Activated CD4-positive, alpha-beta T cell treated with anti-CD3 and anti-CD28 coated beads for 36 hours (primary cell): ENCODE results near the gene ZFHX3. TPM values are rescaled to one million over a fixed set of nuclear protein-coding genes. Genes with fewer than 3 reads are reported as not detected.

Experiments
- ATAC-seq: fragments of 200-7000 bp; cut with Tn5 transposase; one replicate; pipeline ENCODE4 v1.10.0; 2021; ENCODE audit warnings: mild to moderate bottlenecking, moderate library complexity
- CTCF ChIA-PET: fragments of 350-600 bp; sonication (Branson Sonifier 250); formaldehyde crosslinking; loops from one replicate; lab custom pipeline; 2021; ENCODE audit warnings: antibody characterized with exemption; lab: Charles Lee
- POLR2A ChIA-PET: fragments of 350-600 bp; sonication (Branson Sonifier 250); formaldehyde crosslinking; loops from one replicate; lab custom pipeline; 2021; ENCODE audit warnings: antibody characterized with exemption, inconsistent platforms; lab: Charles Lee
- DNase-seq: peaks from one replicate; pipeline ENCODE4 v3.0.0-alpha.2; 2020
- H3K27ac Mint-ChIP-seq: one replicate; pipeline ENCODE4 v1.8.0; 2021; ENCODE audit warnings: mixed read lengths
- H3K27me3 Mint-ChIP-seq: one replicate; pipeline ENCODE4 v1.8.0; 2021; ENCODE audit warnings: mixed read lengths
- H3K36me3 Mint-ChIP-seq: one replicate; pipeline ENCODE4 v1.8.0; 2021; ENCODE audit warnings: low read depth, mixed read lengths
- H3K4me1 Mint-ChIP-seq: one replicate; pipeline ENCODE4 v1.8.0; 2021; ENCODE audit warnings: mixed read lengths
- H3K4me3 Mint-ChIP-seq: one replicate; pipeline ENCODE4 v1.8.0; 2021; ENCODE audit warnings: mild to moderate bottlenecking, moderate library complexity, mixed read lengths
- H3K9me3 Mint-ChIP-seq: one replicate; pipeline ENCODE4 v1.8.0; 2021; ENCODE audit warnings: low read depth, mixed read lengths
- intact Hi-C, 2 experiments: fragments of 100-400 bp; cut with DNase I in 1 of 2; cut with micrococcal nuclease in 1 of 2; formaldehyde crosslinking; loops; one replicate each; pipeline versions ENCODE4 v1.14.2 to v1.15.1; 2022 to 2024; cut with DNase I, micrococcal nuclease
- total RNA-seq, 2 experiments: library from RNA; stranded (reverse); gene quantifications; one replicate each; pipeline ENCODE4 v1.2.3, GENCODE V29; 2021

ZFHX3 gene
- total RNA-seq, 2 experiments from 2014 or later = 0.27 to 0.37 TPM

- Mint-ChIP-seq H3K36me3 (no peaks in the 10 kb centered on the region), H3K4me3 (no peak overlapping the region), H3K4me1 (no peaks in the 10 kb centered on the region), H3K9me3 (no peaks in the 10 kb centered on the region), H3K27ac (no peak overlapping the region), H3K27me3 (peaks cover 23% of the 10 kb centered on the region)
- DNase-seq (no peak), ATAC-seq (no peak)
- ChIA-PET CTCF (no interaction called here), POLR2A (no interaction called here)
- intact Hi-C loops = no loop called here
These were observed 16.6 kb downstream of the ZFHX3 start for GRCh38 chr16:73031155-73031866.

GRCh38 chr16:73028721-73029361 lies 19.1 kb downstream of the ZFHX3 start:
- no peaks in the 10 kb centered on the region for H3K4me1 Mint-ChIP-seq
- intact Hi-C loops = no loop called here
- no peak for ATAC-seq
- ChIA-PET CTCF (no interaction called here), POLR2A (no interaction called here)
- no peak for DNase-seq
- H3K9me3 Mint-ChIP-seq = no peaks in the 10 kb centered on the region
- no peak overlapping the region for H3K4me3 Mint-ChIP-seq
- peaks cover 10% of the 10 kb centered on the region for H3K27me3 Mint-ChIP-seq
- H3K27ac Mint-ChIP-seq = no peak overlapping the region
- no peaks in the 10 kb centered on the region for H3K36me3 Mint-ChIP-seq

- no peak for ATAC-seq
- Mint-ChIP-seq H3K27me3 (peaks cover 10% of the 10 kb centered on the region), H3K4me1 (no peaks in the 10 kb centered on the region), H3K9me3 (no peaks in the 10 kb centered on the region), H3K4me3 (no peak overlapping the region), H3K27ac (no peak overlapping the region), H3K36me3 (no peaks in the 10 kb centered on the region)
- ChIA-PET POLR2A (no interaction called here), CTCF (no interaction called here)
- intact Hi-C loops = no loop called here
- DNase-seq = no peak
These were observed 19.7 kb downstream of the ZFHX3 start for GRCh38 chr16:73028263-73028662.

GRCh38 chr16:73027685-73028111 lies 20.2 kb downstream of the ZFHX3 start:
- no peak for ATAC-seq

GRCh38 chr16:73026754-73027684 lies 20.9 kb downstream of the ZFHX3 start:
- POLR2A ChIA-PET = no interaction called here
- CTCF ChIA-PET = no interaction called here
- no peak overlapping the region for H3K4me3 Mint-ChIP-seq
- DNase-seq = no peak
- no peak for ATAC-seq
- H3K9me3 Mint-ChIP-seq = no peaks in the 10 kb centered on the region
- peaks cover 4% of the 10 kb centered on the region for H3K27me3 Mint-ChIP-seq
- H3K27ac Mint-ChIP-seq = no peak overlapping the region
- H3K4me1 Mint-ChIP-seq = no peaks in the 10 kb centered on the region
- intact Hi-C loops = no loop called here
- H3K36me3 Mint-ChIP-seq = no peaks in the 10 kb centered on the region

More at GRCh38 chr16:73027685-73028111, 20.2 kb downstream of the ZFHX3 start:
- H3K9me3 Mint-ChIP-seq = no peaks in the 10 kb centered on the region
- intact Hi-C loops = no loop called here
- ChIA-PET POLR2A (no interaction called here), CTCF (no interaction called here)
- H3K4me1 Mint-ChIP-seq = no peaks in the 10 kb centered on the region
- no peak overlapping the region for H3K4me3 Mint-ChIP-seq
- H3K27me3 Mint-ChIP-seq = peaks cover 10% of the 10 kb centered on the region
- H3K27ac Mint-ChIP-seq = no peak overlapping the region
- H3K36me3 Mint-ChIP-seq = no peaks in the 10 kb centered on the region
- no peak for DNase-seq

- ChIA-PET CTCF (no interaction called here), POLR2A (no interaction called here)
- no peak for ATAC-seq
- intact Hi-C loops = no loop called here
- Mint-ChIP-seq H3K27ac (no peak overlapping the region), H3K4me3 (no peak overlapping the region), H3K9me3 (no peaks in the 10 kb centered on the region), H3K4me1 (no peaks in the 10 kb centered on the region), H3K36me3 (no peaks in the 10 kb centered on the region), H3K27me3 (no peaks in the 10 kb centered on the region)
- DNase-seq = no peak
These were observed 22.1 kb downstream of the ZFHX3 start for GRCh38 chr16:73025856-73026210.

- no peaks in the 10 kb centered on the region for H3K9me3 Mint-ChIP-seq
- H3K27ac Mint-ChIP-seq = no peak overlapping the region
- H3K4me3 Mint-ChIP-seq = no peak overlapping the region
- no peaks in the 10 kb centered on the region for H3K4me1 Mint-ChIP-seq
- POLR2A ChIA-PET = no interaction called here
- ATAC-seq = no peak
- CTCF ChIA-PET = no interaction called here
- intact Hi-C loops = no loop called here
- H3K27me3 Mint-ChIP-seq = no peaks in the 10 kb centered on the region
- DNase-seq = no peak
- H3K36me3 Mint-ChIP-seq = no peaks in the 10 kb centered on the region
These were observed 22.6 kb downstream of the ZFHX3 start for GRCh38 chr16:73025151-73025855.

GRCh38 chr16:73024571-73025105 lies 23.3 kb downstream of the ZFHX3 start:
- DNase-seq (no peak), ATAC-seq (no peak)
- H3K4me3 Mint-ChIP-seq = no peak overlapping the region
- H3K9me3 Mint-ChIP-seq = no peaks in the 10 kb centered on the region
- ChIA-PET CTCF (interaction anchor here (0.6 kb wide), 1 partner anchor 553 kb away, joined by 3 read pairs; no protein-coding TSS in a partner anchor), POLR2A (no interaction called here)
- no peaks in the 10 kb centered on the region for H3K36me3 Mint-ChIP-seq
- H3K4me1 Mint-ChIP-seq = no peaks in the 10 kb centered on the region
- intact Hi-C loops = no loop called here
- no peak overlapping the region for H3K27ac Mint-ChIP-seq
- no peaks in the 10 kb centered on the region for H3K27me3 Mint-ChIP-seq

GRCh38 chr16:73023752-73024570 lies 24.0 kb downstream of the ZFHX3 start:
- Mint-ChIP-seq H3K36me3 (no peaks in the 10 kb centered on the region), H3K4me1 (no peaks in the 10 kb centered on the region), H3K9me3 (no peaks in the 10 kb centered on the region), H3K4me3 (no peak overlapping the region), H3K27me3 (no peaks in the 10 kb centered on the region), H3K27ac (no peak overlapping the region)
- no peak for DNase-seq
- intact Hi-C loops = no loop called here
- ChIA-PET CTCF (interaction anchor here (0.6 kb wide), 1 partner anchor 552 kb away, joined by 3 read pairs; no protein-coding TSS in a partner anchor), POLR2A (no interaction called here)
- ATAC-seq = no peak

GRCh38 chr16:73023320-73023719 lies 24.6 kb downstream of the ZFHX3 start:
- ChIA-PET POLR2A (no interaction called here), CTCF (no interaction called here)
- Mint-ChIP-seq H3K9me3 (no peaks in the 10 kb centered on the region), H3K36me3 (no peaks in the 10 kb centered on the region), H3K4me1 (no peaks in the 10 kb centered on the region), H3K27ac (no peak overlapping the region), H3K27me3 (no peaks in the 10 kb centered on the region), H3K4me3 (no peak overlapping the region)
- ATAC-seq = no peak
- intact Hi-C loops = no loop called here
- no peak for DNase-seq
